ENCODE data around the gene ATP11A. TPM values are rescaled to one million over a fixed set of nuclear protein-coding genes. Genes with fewer than 3 reads are reported as not detected.

ATP11A gene
- total RNA-seq, 1 experiment from 2014 or later, result 80.4 TPM

GRCh38 chr13:112766336-112766735, 76.5 kb downstream of the ATP11A start:
- no peak overlapping the region for H2AFZ ChIP-seq (ENCODE audit: low read depth, low read length, poor library complexity, severe bottlenecking)
- no peak for DNase-seq (ENCODE audit: low read depth, low spot score)
- no peak overlapping the region for H3K4me2 ChIP-seq (ENCODE audit: low read length)
- CTCF ChIA-PET, result no interaction called here
- POLR2A ChIA-PET, result no interaction called here
- H3K36me3 ChIP-seq (ENCODE audit: control insufficient read depth in 1 of 2, insufficient read depth in 2 of 2, low read length in 2 of 2), result no peaks in the 10 kb centered on the region
- H3K9me3 ChIP-seq (ENCODE audit: control insufficient read depth in 1 of 2, insufficient read depth in 1 of 2, low read depth in 1 of 2, low read length in 2 of 2), result no peaks in the 10 kb centered on the region
- no peak overlapping the region for H3K9ac ChIP-seq (ENCODE audit: low read length)
- no peak for ATAC-seq
- H3K27ac ChIP-seq (ENCODE audit: low read depth, low read length), result no peak overlapping the region
- H3K9me2 ChIP-seq (ENCODE audit: insufficient read depth), result no peaks in the 10 kb centered on the region
- TF ChIP-seq JUND (IDR thresholded peaks at IDR 0.05) (no peak), MAX (IDR thresholded peaks at IDR 0.05) (no peak), ATF3 (IDR thresholded peaks at IDR 0.05) (no peak), FOSL1 (IDR thresholded peaks at IDR 0.05; ENCODE audit: low read depth) (no peak), EZH2phosphoT487 (IDR thresholded peaks at IDR 0.05; ENCODE audit: borderline replicate concordance) (no peak), ELF1 (IDR thresholded peaks at IDR 0.05; ENCODE audit: borderline replicate concordance, low read depth) (no peak), TCF7L2 (IDR thresholded peaks at IDR 0.05; ENCODE audit: borderline replicate concordance, extremely low read depth, insufficient read depth, insufficient read length) (no peak), SP1 (IDR thresholded peaks at IDR 0.05; ENCODE audit: low read depth) (no peak), POLR2A (IDR thresholded peaks at IDR 0.05; ENCODE audit: borderline replicate concordance, extremely low read depth, insufficient read depth, insufficient read length) (no peak), SRF (IDR thresholded peaks at IDR 0.05; ENCODE audit: low read depth) (no peak), SIN3A (IDR thresholded peaks at IDR 0.05; ENCODE audit: low read depth) (no peak), RAD21 (IDR thresholded peaks at IDR 0.05; ENCODE audit: low read depth) (no peak)
- H3K79me2 ChIP-seq (ENCODE audit: insufficient read depth, low read length), result peaks cover 10% of the 10 kb centered on the region; the same call in 1 of the 2 replicates
- RAD21 ChIA-PET (ENCODE audit: low non-redundant PET in 1 of 2, low total read pairs in 2 of 2, uncharacterized antibody in 2 of 2, unreplicated experiment in 2 of 2), result no interaction called here
- H3K4me3 ChIP-seq (replicated peaks in 1 of 2; ENCODE audit: low read depth in 1 of 2, low read length in 2 of 2), result no peak overlapping the region
- H3K4me1 ChIP-seq (ENCODE audit: control insufficient read depth in 1 of 2, insufficient read depth in 2 of 2, low read length in 2 of 2), result peaks cover 0 to 5% of the 10 kb centered on the region in 2 experiments; a peak in 3 of 4 replicates
- no TSS peak for BruUV-seq (replicated peaks)
- no peaks in the 10 kb centered on the region for H3K27me3 ChIP-seq (ENCODE audit: insufficient read depth, low read length)
- H4K20me1 ChIP-seq (ENCODE audit: insufficient read depth), result no peaks in the 10 kb centered on the region
- intact Hi-C loops (cut with micrococcal nuclease), result no loop called here

Measured in HCT116 (cell line).